ENCODE results near the gene TRIM47.

TRIM47 gene, protein sequence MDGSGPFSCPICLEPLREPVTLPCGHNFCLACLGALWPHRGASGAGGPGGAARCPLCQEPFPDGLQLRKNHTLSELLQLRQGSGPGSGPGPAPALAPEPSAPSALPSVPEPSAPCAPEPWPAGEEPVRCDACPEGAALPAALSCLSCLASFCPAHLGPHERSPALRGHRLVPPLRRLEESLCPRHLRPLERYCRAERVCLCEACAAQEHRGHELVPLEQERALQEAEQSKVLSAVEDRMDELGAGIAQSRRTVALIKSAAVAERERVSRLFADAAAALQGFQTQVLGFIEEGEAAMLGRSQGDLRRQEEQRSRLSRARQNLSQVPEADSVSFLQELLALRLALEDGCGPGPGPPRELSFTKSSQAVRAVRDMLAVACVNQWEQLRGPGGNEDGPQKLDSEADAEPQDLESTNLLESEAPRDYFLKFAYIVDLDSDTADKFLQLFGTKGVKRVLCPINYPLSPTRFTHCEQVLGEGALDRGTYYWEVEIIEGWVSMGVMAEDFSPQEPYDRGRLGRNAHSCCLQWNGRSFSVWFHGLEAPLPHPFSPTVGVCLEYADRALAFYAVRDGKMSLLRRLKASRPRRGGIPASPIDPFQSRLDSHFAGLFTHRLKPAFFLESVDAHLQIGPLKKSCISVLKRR

DNA sequence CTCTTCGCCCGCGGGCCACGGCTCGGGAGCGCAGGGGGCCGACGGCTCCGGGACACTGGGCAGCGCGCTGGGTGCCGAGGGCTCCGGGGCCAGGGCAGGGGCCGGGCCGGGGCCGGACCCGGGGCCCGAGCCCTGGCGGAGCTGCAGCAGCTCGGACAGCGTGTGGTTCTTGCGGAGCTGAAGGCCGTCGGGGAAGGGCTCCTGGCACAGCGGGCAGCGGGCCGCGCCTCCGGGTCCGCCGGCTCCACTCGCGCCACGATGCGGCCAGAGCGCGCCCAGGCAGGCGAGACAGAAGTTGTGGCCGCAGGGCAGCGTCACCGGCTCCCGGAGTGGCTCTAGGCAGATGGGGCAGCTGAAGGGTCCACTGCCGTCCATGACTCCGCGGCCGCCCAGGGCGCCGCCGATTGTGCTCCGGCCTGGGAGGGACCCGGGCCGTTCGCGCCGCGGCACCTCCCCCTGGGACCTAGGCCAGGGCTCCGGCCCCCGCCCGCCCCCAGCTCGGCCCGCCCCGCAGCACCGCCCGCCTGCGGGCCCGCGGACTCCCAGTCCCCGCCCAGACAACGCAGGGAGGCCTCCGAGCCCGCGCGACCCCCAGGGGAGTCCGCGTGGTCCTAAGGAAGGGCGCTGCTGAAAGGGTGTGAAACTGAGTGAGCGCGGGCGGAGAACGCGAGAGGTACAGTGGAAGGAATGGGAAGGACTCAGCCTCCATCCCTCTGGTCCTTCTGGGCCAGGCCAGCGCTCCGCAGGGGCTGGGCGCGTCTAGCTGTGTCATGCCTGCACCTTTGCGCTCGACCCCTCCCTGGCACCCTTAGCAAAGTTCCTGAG is at the start of gene TRIM47:
Gene TRIM47, minus strand, starts transcription at position 408 of the 825 bp plus-strand sequence. Its CDS starts 33 bp downstream, at position 375.
- TF ChIP-seq, protein P1, sequence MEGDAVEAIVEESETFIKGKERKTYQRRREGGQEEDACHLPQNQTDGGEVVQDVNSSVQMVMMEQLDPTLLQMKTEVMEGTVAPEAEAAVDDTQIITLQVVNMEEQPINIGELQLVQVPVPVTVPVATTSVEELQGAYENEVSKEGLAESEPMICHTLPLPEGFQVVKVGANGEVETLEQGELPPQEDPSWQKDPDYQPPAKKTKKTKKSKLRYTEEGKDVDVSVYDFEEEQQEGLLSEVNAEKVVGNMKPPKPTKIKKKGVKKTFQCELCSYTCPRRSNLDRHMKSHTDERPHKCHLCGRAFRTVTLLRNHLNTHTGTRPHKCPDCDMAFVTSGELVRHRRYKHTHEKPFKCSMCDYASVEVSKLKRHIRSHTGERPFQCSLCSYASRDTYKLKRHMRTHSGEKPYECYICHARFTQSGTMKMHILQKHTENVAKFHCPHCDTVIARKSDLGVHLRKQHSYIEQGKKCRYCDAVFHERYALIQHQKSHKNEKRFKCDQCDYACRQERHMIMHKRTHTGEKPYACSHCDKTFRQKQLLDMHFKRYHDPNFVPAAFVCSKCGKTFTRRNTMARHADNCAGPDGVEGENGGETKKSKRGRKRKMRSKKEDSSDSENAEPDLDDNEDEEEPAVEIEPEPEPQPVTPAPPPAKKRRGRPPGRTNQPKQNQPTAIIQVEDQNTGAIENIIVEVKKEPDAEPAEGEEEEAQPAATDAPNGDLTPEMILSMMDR (IDR thresholded peaks at IDR 0.05), result no peak; the same call in 1 of the 2 replicates

DNA sequence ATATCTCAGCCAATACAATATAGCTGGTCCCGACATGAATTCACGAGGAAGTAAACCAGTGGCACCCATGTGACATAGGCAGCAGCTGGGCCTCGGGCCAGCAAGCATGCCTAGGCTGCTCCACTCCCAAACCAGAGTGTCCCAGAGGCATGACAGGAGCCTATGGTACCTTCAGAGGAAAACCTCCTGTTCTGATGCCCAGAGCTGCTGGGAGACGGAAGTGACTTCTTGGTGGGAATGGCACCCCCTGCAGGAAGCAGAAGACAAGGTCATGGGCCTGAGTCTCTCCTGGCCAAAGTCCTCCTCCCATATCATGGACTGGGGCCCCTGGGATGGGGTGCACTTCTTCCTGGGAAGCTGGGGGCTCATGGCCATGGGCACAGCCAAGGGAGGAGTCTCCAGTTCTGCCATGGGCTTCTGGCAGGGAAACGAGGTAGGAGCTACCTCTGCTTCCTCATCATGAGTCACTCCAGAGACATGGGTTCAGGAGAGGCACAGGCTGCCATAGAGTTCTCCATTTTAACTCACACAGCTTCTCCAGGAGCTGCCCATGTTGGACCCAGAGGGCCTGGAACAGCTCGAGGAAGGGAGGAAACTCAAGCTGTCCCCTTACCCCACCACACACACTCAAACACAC is 49.0 kb upstream of the TRIM47 start:
- TF ChIP-seq, protein P1 (IDR thresholded peaks at IDR 0.05), result peak; percentile 30

DNA sequence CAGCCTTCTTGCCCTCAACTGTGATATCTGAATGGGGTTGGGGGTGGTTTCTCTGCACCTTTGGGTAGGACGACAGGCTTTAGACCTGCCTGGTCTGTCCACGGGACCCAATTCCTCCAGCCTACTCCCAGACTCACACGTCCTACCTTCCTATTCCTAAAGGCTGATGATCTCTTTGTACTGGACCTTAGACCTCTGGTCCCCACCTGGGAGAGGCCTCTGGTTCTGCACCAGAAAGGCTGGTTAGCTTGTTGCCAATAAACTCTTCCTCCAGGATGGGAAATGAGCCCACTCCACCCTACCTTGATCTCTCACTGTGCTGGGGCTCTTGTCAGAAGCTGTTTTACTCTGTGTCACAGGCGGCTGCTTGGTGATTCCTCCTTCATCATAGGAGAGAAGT is 48.1 kb upstream of the TRIM47 start:
- TF ChIP-seq, protein P1 (IDR thresholded peaks at IDR 0.05), result no peak

DNA sequence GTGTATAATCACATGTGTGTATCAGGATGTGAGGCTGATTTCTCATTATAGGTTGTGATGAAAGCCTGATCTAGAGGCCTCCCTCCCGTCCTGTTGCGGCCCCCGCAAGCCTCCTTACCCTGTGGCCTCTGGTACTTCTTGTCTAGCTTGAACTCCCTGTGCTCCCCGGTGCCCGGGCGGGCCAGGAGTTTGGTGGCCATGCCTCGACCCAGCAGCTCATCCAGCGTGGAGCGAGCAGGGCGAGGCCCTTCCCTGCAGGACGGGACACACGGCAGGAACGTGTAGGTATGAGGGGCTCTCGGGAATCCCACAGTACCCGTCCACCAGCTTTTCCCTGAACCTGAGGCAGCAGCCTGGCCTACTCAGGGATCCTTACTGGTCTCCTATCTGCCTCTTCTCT is 47.5 kb upstream of the TRIM47 start:
- TF ChIP-seq, protein P1 (IDR thresholded peaks at IDR 0.05), result no peak

DNA sequence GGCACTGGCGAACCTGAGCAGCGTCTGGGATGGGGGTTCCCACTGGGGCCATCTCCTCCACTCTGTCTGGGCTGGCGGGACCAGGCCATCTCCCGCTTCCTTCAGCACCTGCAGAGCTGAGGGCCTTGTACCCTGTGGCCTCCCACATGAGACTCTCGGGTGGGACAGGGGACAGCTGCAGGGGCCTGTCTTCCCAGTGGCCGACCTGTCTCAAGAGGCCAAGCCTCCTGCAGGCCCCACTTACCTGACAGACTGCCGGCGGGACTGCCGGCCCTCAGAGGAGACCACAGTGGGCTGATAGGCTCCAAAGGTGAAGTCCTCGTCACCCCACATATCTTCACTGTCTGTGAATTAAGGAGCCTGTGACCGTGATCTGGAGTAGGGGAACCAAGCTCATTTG is 46.7 kb upstream of the TRIM47 start:
- TF ChIP-seq, protein P1 (IDR thresholded peaks at IDR 0.05), result no peak

DNA sequence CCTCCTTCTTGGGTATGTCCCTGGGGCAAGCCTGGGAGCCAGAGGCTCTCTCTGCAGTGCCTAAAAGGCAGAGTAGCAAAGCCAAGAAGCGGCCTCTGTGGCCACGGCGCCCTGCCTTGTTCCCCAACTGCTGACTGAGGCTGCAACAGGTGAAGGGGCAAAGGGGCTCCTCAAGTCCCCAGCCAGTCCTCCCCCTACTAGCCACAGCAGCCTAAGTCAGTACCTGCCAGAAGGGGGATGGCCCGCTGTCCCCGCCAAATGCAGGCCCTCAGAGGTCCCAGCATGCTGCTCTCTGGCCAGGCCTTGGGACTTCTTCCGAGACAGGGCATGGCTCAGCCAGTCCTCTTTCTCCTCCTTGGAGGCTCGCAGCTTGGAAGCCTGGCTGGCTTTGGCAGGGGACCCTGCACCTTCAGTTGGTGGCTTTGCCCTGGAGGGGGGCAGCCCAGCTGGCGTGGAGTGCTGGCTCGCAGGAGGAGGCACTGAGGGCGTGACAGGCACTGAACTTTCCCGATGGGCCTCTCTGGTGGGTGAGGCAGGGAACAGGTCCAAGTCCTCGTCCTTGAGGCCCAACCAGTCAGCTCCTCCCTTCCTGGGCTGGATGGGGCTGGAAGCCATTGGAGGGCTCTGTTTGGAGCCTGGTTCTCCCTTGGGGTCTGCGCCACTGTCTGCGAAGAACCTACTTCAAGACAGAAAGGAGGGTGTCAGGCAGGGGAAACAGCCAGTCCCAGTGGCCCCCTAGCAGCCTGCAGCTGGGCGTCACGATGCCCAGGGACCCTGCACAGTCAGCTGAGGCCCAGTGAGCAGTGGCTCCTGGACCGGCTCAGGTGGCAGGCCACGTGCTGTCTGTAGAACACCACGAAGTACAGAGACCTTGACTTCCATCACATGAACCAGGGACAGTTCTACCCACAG is 44.8 kb upstream of the TRIM47 start:
- TF ChIP-seq, protein P1 (IDR thresholded peaks at IDR 0.05), result no peak

Data from LNCAP (cell line).